B cell (primary cell): ENCODE measurements around the gene SRGAP1. TPM values are rescaled to one million over a fixed set of nuclear protein-coding genes. Genes with fewer than 3 reads are reported as not detected.

Source experiments
- ATAC-seq: fragments of 200-7000 bp; cut with Tn5 transposase; one replicate; pipeline ENCODE4 v1.10.0; 2021; ENCODE audit warnings: low read depth, mild to moderate bottlenecking, moderate number of reproducible peaks, moderate library complexity
- CTCF ChIA-PET: fragments of 350-600 bp; sonication (Branson Sonifier 250); formaldehyde crosslinking; loops from one replicate; lab custom pipeline; 2021; ENCODE audit warnings: antibody characterized with exemption, inconsistent platforms; lab: Charles Lee
- POLR2A ChIA-PET: fragments of 350-600 bp; sonication (Branson Sonifier 250); formaldehyde crosslinking; loops from one replicate; lab custom pipeline; 2021; ENCODE audit warnings: antibody characterized with exemption; lab: Charles Lee
- DNase-seq: peaks from one replicate; pipeline ENCODE4 v3.0.0; 2013
- H2AFZ ChIP-seq: 2 replicates; pipeline ENCODE4 v1.6.1; 2012; ENCODE audit warnings: mild to moderate bottlenecking, low read depth, low read length; ENCODE audit not compliant: insufficient read depth, poor library complexity, severe bottlenecking
- H3K27ac ChIP-seq, 2 donors: 1 replicate in 1 of 2; 2 replicates in 1 of 2; pipeline ENCODE4 v1.5.1; 2012 to 2013; ENCODE audit warnings: low read length in 2 of 2, mild to moderate bottlenecking in 2 of 2, moderate library complexity in 1 of 2
- H3K27me3 ChIP-seq, 4 experiments: fragments of 200-600 bp in 1 of 4; sonication (generic) in 1 of 4; replicated peaks in 1 of 4; 1 replicate in 2 of 4; 2 replicates in 2 of 4; pipeline versions ENCODE4 v1.6.1 to v1.7.0; 2013 to 2016; ENCODE audit warnings: low read length in 3 of 4, mild to moderate bottlenecking in 2 of 4, mixed read lengths in 1 of 4, moderate library complexity in 1 of 4; ENCODE audit not compliant: insufficient read depth in 4 of 4, control insufficient read depth in 3 of 4; ENCODE audit errors: control extremely low read depth in 1 of 4
- H3K36me3 ChIP-seq, 2 experiments: replicated peaks in 1 of 2; 1 replicate in 1 of 2; 2 replicates in 1 of 2; pipeline versions ENCODE4 v1.6.1 to v1.7.1; 2013; ENCODE audit warnings: low read length in 1 of 2; ENCODE audit not compliant: insufficient read depth in 2 of 2, control insufficient read depth in 1 of 2; ENCODE audit errors: control extremely low read depth in 1 of 2, extremely low read depth in 1 of 2
- H3K4me1 ChIP-seq, 2 donors: fragments of 200-600 bp in 1 of 2; sonication (generic) in 1 of 2; 1 replicate in 1 of 2; 2 replicates in 1 of 2; pipeline versions ENCODE4 v1.5.1 to v1.6.1; 2013 to 2017; ENCODE audit warnings: low read length in 2 of 2; ENCODE audit not compliant: control insufficient read depth in 2 of 2, insufficient read depth in 2 of 2
- H3K4me2 ChIP-seq: replicated peaks from 2 replicates; pipeline ENCODE3; 2012; ENCODE audit warnings: mild to moderate bottlenecking, low read depth, low read length; ENCODE audit not compliant: poor library complexity, severe bottlenecking
- H3K4me3 ChIP-seq, 5 experiments: fragments of 200-600 bp in 1 of 5; sonication (generic) in 1 of 5; 1 replicate in 3 of 5; 2 replicates in 2 of 5; pipeline versions ENCODE4 v1.5.1 to v1.7.0; 2011 to 2016; ENCODE audit warnings: low read length in 4 of 5, mild to moderate bottlenecking in 4 of 5, low read depth in 2 of 5, control low read depth in 1 of 5, moderate library complexity in 1 of 5; ENCODE audit not compliant: insufficient read depth in 1 of 5; ENCODE audit errors: control extremely low read depth in 1 of 5, extremely low read depth in 1 of 5
- H3K79me2 ChIP-seq: fragments of 200-600 bp; sonication (generic); one replicate; pipeline ENCODE4 v1.6.0; 2016; ENCODE audit warnings: low read length; ENCODE audit not compliant: control insufficient read depth, insufficient read depth
- H3K9ac ChIP-seq: fragments of 200-600 bp; sonication (generic); 2 replicates; pipeline ENCODE4 v1.6.1; 2017; ENCODE audit warnings: mild to moderate bottlenecking, low read length, moderate library complexity
- H3K9me3 ChIP-seq, 3 donors: one replicate each; pipeline versions ENCODE4 v1.6.1 to v1.7.1; 2013; ENCODE audit warnings: low read length in 2 of 3; ENCODE audit not compliant: control insufficient read depth in 2 of 3, insufficient read depth in 1 of 3; ENCODE audit errors: control extremely low read depth in 1 of 3
- H4K20me1 ChIP-seq: 2 replicates; pipeline ENCODE4 v1.6.0; 2012; ENCODE audit warnings: mild to moderate bottlenecking, low read length; ENCODE audit not compliant: insufficient read depth, control insufficient read depth, poor library complexity, severe bottlenecking
- H3K27ac Mint-ChIP-seq: one replicate; pipeline ENCODE4 v1.8.0; 2021; ENCODE audit warnings: mixed read lengths
- H3K27me3 Mint-ChIP-seq: one replicate; pipeline ENCODE4 v1.8.0; 2021; ENCODE audit warnings: mixed read lengths
- H3K4me1 Mint-ChIP-seq: one replicate; pipeline ENCODE4 v1.8.0; 2021; ENCODE audit warnings: mixed read lengths
- H3K4me3 Mint-ChIP-seq: one replicate; pipeline ENCODE4 v1.8.0; 2021; ENCODE audit warnings: mixed read lengths
- H3K9me3 Mint-ChIP-seq: one replicate; pipeline ENCODE4 v1.8.0; 2022; ENCODE audit warnings: mixed read lengths; ENCODE audit not compliant: insufficient read depth
- CTCF ChIP-seq: fragments of 200-600 bp; IDR thresholded peaks from one replicate; pipeline ENCODE4 v1.8.0; 2022; ENCODE audit warnings: antibody characterized with exemption, mild to moderate bottlenecking
- EZH2 ChIP-seq: IDR thresholded peaks from 2 replicates; pipeline ENCODE4 v1.6.1; 2012; ENCODE audit warnings: borderline replicate concordance, low read depth, mild to moderate bottlenecking, moderate library complexity, low read length; ENCODE audit not compliant: insufficient read depth, poor library complexity, severe bottlenecking
- WGBS: methylation state at CpG from one replicate; pipeline ENCODE4 v1.1.5; 2013; ENCODE audit warnings: missing lambda C conversion rate; ENCODE audit not compliant: insufficient coverage; 5-methylcytosine and 5-hydroxymethylcytosine counted together
- intact Hi-C: fragments of 100-400 bp; cut with micrococcal nuclease; formaldehyde crosslinking; loops from one replicate; pipeline ENCODE4 v1.10.0; 2022
- polyA plus RNA-seq: library from polyadenylated mRNA; depleted of rRNA; stranded (reverse); fragments of >200 nt; gene quantifications from 2 replicates; pipeline ENCODE4 v1.2.3, GENCODE V29; 2012
- total RNA-seq, 2 donors: library from RNA; stranded (reverse); fragments of 120-200 nt in 1 of 2; gene quantifications; 1 replicate in 1 of 2; 2 replicates in 1 of 2; pipeline versions ENCODE4 v1.2.3 to v1.2.4, GENCODE V29; 2013 to 2022

Gene SRGAP1
- total and polyA plus RNA-seq, 2 donors (not counting 1 experiment from before 2014, with no cell fraction given): under 0.01 to 0.22 TPM

- TF ChIP-seq CTCF (no peak), EZH2 (no peak)
- H3K27me3 Mint-ChIP-seq: no peaks in the 10 kb centered on the region
- Histone ChIP-seq H3K27ac (no peak overlapping the region), H3K4me1 (no peaks in the 10 kb centered on the region), H3K9ac (no peak overlapping the region), H3K4me3 (no peak overlapping the region), H3K36me3 (no peaks in the 10 kb centered on the region), H3K9me3 (peaks cover 0 to 1% (median 0%) of the 10 kb centered on the region in 3 donors), H4K20me1 (no peaks in the 10 kb centered on the region), H3K79me2 (no peaks in the 10 kb centered on the region), H3K27me3 (no peaks in the 10 kb centered on the region), H2AFZ (no peak overlapping the region), H3K4me2 (no peak overlapping the region)
- 83% methylated on average over 1 of the region's 2 CpGs for whole genome bisulfite sequencing
- H3K9me3 Mint-ChIP-seq: peaks cover 2% of the 10 kb centered on the region
- POLR2A ChIA-PET: no interaction called here
- ATAC-seq (no peak), DNase-seq (no peak)
- H3K4me3 Mint-ChIP-seq: no peak overlapping the region
- CTCF ChIA-PET: no interaction called here
- H3K4me1 Mint-ChIP-seq: no peaks in the 10 kb centered on the region
- no peak overlapping the region for H3K27ac Mint-ChIP-seq
- intact Hi-C loops: no loop called here
These were observed 136.8 kb downstream of the SRGAP1 start for GRCh38 chr12:63981343-63981742.

- Mint-ChIP-seq H3K4me1 (no peaks in the 10 kb centered on the region), H3K27me3 (no peaks in the 10 kb centered on the region), H3K4me3 (no peak overlapping the region), H3K27ac (no peak overlapping the region), H3K9me3 (peaks cover 2% of the 10 kb centered on the region)
- Histone ChIP-seq H3K4me3 (no peak overlapping the region), H3K9ac (no peak overlapping the region), H3K4me2 (no peak overlapping the region), H4K20me1 (no peaks in the 10 kb centered on the region), H2AFZ (no peak overlapping the region), H3K36me3 (no peaks in the 10 kb centered on the region), H3K9me3 (no peaks in the 10 kb centered on the region), H3K79me2 (no peaks in the 10 kb centered on the region), H3K27ac (no peak overlapping the region), H3K4me1 (no peaks in the 10 kb centered on the region), H3K27me3 (no peaks in the 10 kb centered on the region)
- DNase-seq (no peak), ATAC-seq (no peak)
- no peak for TF ChIP-seq EZH2
- TF ChIP-seq CTCF: no peak
- WGBS: 100% methylated on average over 1 of the region's 4 CpGs
- CTCF ChIA-PET: no interaction called here
- POLR2A ChIA-PET: no interaction called here
- intact Hi-C loops: no loop called here
These were observed 138.2 kb downstream of the SRGAP1 start for GRCh38 chr12:63982604-63983295.
